Measurements from ENCODE around the gene SRSF7. TPM values are rescaled to one million over a fixed set of nuclear protein-coding genes. Genes with fewer than 3 reads are reported as not detected.
"Not testable (repeated sequence)": the region's sequence is repeated elsewhere in the genome, so short reads cannot be mapped to it uniquely, and the experiment has no call there.

Gene SRSF7
- total RNA-seq, 1 donor from 2014 or later, result 215 TPM

DNA sequence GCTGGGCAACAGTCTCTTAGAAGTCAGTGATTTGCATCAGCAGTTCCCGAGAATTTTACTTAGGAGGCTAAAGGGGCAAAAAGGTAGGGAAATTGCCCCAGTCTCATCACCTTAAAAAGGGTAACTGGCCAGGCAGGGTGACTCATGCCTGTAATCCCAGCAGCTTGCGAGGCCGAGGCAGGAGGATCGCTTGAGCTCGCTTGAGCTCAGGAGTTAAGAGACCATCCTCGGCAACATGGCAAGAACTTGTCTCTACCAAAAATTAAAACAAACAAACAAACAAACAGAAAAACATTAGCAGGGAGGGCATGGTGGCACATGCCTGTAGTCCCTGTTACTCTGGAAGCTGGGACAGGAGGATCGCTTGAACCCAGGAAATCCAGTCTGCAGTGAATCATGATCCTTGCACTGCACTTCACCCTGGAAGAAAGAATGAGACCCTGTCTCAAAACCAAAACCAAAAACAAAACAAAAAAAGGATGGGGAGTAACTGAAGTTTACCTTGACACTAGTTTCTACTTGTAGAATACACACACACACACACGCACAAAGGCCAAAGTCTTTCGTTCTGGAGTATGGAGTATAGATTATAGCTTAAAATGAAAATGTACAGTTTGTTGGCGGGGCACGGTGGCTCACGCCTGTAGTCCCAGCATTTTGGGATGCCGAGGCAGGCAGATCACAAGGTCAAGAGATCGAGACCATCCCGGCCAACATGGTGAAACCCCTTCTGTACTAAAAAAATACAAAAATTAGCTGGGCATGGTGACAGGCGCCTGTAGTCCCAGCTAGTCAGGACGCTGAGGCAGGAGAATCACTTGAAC, 24.1 kb upstream of the SRSF7 start:
- DNase-seq (ENCODE audit: low read depth), result no peak
- no peak overlapping the region for H3K4me3 ChIP-seq (ENCODE audit: low read depth, low read length)
- TF ChIP-seq, protein P1, sequence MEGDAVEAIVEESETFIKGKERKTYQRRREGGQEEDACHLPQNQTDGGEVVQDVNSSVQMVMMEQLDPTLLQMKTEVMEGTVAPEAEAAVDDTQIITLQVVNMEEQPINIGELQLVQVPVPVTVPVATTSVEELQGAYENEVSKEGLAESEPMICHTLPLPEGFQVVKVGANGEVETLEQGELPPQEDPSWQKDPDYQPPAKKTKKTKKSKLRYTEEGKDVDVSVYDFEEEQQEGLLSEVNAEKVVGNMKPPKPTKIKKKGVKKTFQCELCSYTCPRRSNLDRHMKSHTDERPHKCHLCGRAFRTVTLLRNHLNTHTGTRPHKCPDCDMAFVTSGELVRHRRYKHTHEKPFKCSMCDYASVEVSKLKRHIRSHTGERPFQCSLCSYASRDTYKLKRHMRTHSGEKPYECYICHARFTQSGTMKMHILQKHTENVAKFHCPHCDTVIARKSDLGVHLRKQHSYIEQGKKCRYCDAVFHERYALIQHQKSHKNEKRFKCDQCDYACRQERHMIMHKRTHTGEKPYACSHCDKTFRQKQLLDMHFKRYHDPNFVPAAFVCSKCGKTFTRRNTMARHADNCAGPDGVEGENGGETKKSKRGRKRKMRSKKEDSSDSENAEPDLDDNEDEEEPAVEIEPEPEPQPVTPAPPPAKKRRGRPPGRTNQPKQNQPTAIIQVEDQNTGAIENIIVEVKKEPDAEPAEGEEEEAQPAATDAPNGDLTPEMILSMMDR (conservative IDR thresholded peaks at IDR 0.05; ENCODE audit: low read depth, low read length), result no peak

DNA sequence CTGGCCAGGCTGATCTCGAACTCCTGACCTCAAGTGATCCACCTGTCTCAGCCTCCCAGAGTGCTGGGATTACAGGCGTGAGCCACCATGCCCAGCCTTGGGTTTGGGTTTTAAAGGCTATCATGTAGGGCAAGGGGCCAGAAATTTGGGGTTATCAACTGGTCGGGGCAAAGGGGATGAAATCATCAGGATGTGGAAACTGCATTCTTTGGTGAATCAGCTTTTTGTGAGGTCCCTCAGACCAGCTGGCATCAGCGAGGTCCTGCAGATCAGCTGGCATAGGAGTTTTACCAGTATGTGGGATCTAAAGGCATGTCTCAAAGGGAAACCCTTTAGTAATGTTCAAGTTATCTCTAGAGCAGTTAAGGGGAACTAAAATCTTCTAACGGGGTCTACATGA, 20.5 kb upstream of the SRSF7 start:
- H3K4me3 ChIP-seq (ENCODE audit: low read depth, low read length), result no peak overlapping the region
- no peak for DNase-seq (ENCODE audit: low read depth)
- TF ChIP-seq, protein P1 (conservative IDR thresholded peaks at IDR 0.05; ENCODE audit: low read depth, low read length), result no peak

DNA sequence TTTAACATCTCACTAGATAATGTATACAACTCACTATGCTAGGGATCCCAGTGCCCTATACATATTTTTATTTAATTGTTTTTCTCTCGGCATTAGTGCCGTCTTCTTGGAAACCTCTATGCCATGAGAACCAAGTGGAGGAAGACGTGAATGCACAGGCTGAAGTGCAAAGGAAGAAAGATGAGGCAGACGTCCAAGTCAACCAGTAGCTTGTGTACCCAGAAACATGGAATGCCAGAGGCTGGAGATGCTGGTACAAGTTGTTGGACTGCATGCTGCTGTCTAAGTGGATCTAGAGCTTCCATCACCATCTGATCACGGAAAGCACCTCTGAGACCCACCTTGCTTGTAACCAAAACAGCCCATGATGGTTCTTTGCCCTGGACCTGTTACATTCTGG, 14.4 kb upstream of the SRSF7 start:
- H3K4me3 ChIP-seq (ENCODE audit: low read depth, low read length), result no peak overlapping the region
- TF ChIP-seq, protein P1 (conservative IDR thresholded peaks at IDR 0.05; ENCODE audit: low read depth, low read length), result no peak
- no peak for DNase-seq (ENCODE audit: low read depth)

DNA sequence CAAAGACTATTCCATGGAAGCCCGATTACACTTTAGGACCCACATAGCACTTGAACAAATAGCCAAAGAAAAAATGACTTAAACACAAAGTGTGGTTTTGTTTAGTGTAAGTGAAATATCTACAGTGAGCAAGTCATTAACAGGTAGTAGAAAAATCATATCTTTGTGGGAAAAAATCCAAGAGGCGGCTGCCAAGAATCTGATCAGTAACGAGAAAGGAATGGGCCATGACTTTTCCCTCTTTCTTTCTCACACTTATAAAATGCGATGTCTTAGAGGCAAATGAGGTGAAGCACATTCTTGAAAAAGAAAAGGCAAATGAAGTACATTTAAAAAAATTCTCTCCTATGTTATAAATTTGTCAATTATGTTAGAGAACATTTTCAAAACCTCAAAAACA, 14.0 kb upstream of the SRSF7 start:
- H3K4me3 ChIP-seq (ENCODE audit: low read depth, low read length), result no peak overlapping the region
- DNase-seq (ENCODE audit: low read depth), result no peak
- TF ChIP-seq, protein P1 (conservative IDR thresholded peaks at IDR 0.05; ENCODE audit: low read depth, low read length), result no peak

DNA sequence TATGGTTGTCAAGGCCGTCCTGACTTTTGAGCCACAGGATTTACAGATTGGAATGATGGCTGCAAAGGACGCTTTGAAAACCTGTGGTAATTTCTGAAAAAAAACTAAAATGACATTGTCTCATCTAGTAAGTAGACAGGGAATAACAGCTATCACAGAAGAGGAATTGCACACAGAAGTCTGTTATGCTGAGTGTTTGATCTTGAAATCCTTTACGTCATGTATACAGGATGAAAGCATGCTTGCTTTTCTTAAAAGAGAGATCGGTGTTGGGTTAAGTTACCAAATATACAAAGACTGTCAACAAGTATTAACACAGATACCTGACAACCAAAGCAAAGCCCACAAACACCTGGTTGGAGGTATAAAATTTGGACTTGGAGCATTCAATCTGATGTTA, 12.6 kb upstream of the SRSF7 start:
- H3K4me3 ChIP-seq (ENCODE audit: low read depth, low read length), result no peak overlapping the region
- no peak for DNase-seq (ENCODE audit: low read depth)
- TF ChIP-seq, protein P1 (conservative IDR thresholded peaks at IDR 0.05; ENCODE audit: low read depth, low read length), result no peak

DNA sequence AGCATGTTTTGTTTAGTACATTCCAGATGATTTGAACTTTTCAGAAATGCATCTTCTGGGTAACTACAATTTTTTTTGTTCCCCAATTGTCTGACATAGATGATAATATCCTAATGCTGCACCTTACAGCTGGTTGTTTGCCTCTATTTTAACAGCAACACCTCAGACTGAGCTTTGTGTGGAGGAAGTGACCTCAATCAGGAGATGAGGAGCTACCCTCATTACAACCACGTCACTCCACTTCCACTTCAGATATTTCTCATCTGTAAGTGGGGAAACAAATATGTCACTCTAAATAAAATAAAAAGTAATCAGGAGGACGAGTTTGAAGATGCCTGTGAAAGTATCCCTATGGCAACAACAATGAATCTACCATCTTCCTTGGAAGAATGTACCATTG, 12.1 kb upstream of the SRSF7 start:
- no peak for DNase-seq (ENCODE audit: low read depth)
- no peak overlapping the region for H3K4me3 ChIP-seq (ENCODE audit: low read depth, low read length)
- TF ChIP-seq, protein P1 (conservative IDR thresholded peaks at IDR 0.05; ENCODE audit: low read depth, low read length), result no peak

DNA sequence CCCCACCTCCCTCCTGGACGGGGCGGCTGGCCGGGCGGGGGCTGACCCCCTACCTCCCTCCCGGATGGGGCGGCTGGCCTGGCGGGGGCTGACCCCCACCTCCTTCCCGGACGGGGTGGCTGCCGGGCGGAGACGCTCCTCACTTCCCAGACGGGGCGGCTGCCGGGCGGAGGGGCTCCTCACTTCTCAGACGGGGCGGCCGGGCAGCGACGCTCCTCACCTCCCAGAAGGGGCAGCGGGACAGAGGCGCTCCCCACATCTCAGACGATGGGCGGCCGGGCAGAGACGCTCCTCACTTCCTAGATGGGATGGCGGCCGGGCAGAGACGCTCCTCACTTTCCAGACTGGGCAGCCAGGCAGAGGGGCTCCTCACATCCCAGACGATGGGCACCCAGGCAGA, 4.7 kb upstream of the SRSF7 start:
- not testable (repeated sequence) for DNase-seq (ENCODE audit: low read depth)

More for the DNA sequence above, 4.7 kb upstream of the SRSF7 start:
- H3K4me3 ChIP-seq (ENCODE audit: low read depth, low read length), result not testable (repeated sequence)

Data from epithelial cell of proximal tubule (primary cell).